ENCODE results near the gene TGFBR1. TPM values are rescaled to one million over a fixed set of nuclear protein-coding genes. Genes with fewer than 3 reads are reported as not detected.

The TGFBR1 gene
- total and polyA plus RNA-seq, 8 donors, result 5.2 to 119 (median 21.8) TPM

DNA sequence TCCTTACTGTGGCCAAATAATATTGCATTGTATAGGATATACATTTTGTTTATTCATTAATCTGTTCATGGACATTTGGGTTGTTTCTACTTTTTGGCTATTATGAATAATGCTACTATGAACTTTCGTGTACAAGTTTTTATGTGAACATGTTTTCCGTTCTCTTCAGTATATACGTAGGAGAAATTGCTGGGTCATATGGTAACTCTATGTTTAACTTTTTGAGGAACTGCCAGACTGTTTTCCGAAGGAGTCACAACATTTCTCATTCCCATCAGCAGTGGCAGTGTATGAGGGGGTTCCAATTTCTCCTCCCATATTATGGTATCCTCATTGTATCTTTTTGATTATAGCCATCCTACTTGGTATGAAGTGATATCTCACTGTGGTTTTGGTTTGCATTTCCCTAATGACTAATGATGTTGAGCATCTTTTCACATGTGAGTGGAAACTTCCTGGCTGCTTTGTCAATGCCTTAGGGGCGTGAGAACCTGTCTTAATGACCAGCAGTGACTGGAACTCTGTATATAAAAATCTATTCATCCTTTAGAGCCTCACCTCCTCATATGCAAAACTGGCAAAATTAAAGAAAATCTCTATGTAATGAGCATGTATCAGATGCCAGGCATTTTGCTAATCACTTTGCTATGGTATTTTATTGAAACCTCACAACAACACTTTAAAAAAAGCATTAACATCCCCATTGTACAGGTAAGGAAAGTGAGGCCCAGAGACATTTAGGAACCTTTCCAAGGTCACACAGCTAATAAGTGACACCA lies 47.8 kb upstream of the TGFBR1 start:
- no peak overlapping the region for H3K4me3 ChIP-seq
- intact Hi-C loops (cut with DNase I; ENCODE audit: low total_unique reads), result no loop called here
- no peak for DNase-seq
- H3K27me3 ChIP-seq, result no peaks in the 10 kb centered on the region
- H3K36me3 ChIP-seq, result peaks cover 0 to 63% (median 13%) of the 10 kb centered on the region in 4 donors
- peaks cover 0 to 29% (median 14%) of the 10 kb centered on the region in 4 donors for H3K4me1 ChIP-seq
- WGBS, 5 donors, result 69 to 79% (median 75%) methylated on average over 5 of the region's 5 CpGs
- TF ChIP-seq, protein P1, sequence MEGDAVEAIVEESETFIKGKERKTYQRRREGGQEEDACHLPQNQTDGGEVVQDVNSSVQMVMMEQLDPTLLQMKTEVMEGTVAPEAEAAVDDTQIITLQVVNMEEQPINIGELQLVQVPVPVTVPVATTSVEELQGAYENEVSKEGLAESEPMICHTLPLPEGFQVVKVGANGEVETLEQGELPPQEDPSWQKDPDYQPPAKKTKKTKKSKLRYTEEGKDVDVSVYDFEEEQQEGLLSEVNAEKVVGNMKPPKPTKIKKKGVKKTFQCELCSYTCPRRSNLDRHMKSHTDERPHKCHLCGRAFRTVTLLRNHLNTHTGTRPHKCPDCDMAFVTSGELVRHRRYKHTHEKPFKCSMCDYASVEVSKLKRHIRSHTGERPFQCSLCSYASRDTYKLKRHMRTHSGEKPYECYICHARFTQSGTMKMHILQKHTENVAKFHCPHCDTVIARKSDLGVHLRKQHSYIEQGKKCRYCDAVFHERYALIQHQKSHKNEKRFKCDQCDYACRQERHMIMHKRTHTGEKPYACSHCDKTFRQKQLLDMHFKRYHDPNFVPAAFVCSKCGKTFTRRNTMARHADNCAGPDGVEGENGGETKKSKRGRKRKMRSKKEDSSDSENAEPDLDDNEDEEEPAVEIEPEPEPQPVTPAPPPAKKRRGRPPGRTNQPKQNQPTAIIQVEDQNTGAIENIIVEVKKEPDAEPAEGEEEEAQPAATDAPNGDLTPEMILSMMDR (IDR thresholded peaks at IDR 0.05), result no peak
- TF ChIP-seq POLR2AphosphoS5 (IDR thresholded peaks at IDR 0.05) (no peak), EP300 (IDR thresholded peaks at IDR 0.05) (no peak), POLR2A (IDR thresholded peaks at IDR 0.05) (no peak)
- H3K9me3 ChIP-seq, result no peaks in the 10 kb centered on the region
- peak overlapping the region in 4 of 5 donors; percentile 3 to 82 (median 69) for H3K27ac ChIP-seq

DNA sequence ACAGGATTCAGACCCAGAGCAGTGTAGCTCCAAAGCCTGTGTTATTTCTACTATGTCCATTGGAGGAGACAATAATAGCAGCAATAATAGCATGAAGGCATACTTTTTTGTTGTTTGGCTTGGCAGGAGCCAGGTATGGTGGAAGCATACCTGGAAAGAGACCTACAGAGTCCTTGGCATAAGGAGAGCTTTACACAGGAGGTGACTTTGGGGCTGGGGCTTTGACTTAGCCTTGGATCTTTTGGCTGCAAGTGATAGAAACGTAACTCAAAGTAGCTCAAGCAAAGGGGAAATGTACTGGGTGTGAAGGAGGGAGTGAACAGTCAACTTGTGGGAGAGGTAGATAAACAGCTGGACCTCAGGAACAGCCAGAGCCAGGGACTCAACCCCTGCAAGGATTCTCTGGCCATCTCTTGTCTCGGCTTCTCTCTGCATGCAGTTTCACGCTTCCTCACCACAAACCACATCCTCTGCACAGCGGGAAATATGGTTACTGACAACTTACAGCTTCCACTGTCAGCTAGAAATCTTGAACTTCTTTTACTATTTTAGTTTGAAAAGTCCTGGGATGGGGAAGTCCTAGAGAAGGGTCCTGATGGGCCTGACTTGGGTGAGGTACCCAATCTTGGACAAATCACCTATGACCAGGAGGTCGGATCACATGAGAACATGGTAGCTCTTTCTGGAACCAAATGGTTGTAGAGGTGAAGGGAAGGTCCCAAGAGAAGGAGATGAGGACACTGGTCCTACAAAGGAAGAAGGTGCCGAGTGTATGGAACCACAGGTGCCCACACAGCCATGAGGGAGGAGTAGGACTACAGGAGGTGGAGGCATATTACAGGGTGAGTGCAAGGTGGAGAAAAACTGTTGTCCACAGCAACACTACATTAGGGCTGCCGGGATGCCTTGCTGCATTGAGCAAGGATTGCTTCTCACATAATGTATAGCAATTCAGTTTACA lies 47.0 kb upstream of the TGFBR1 start:
- no peak overlapping the region for H3K4me3 ChIP-seq
- intact Hi-C loops (cut with DNase I; ENCODE audit: low total_unique reads), result no loop called here
- peak overlapping the region; percentile 9 to 82 (median 69) for H3K27ac ChIP-seq
- 60 to 76% (median 75%) methylated on average over 7 of the region's 7 CpGs for whole genome bisulfite sequencing, 5 donors
- peaks cover 0 to 21% (median 10%) of the 10 kb centered on the region in 4 donors for H3K4me1 ChIP-seq
- no peaks in the 10 kb centered on the region for H3K9me3 ChIP-seq
- DNase-seq, result peak; percentile 59 to 69
- TF ChIP-seq POLR2AphosphoS5 (IDR thresholded peaks at IDR 0.05) (no peak), POLR2A (IDR thresholded peaks at IDR 0.05) (no peak), EP300 (IDR thresholded peaks at IDR 0.05) (no peak)
- TF ChIP-seq, protein P1 (IDR thresholded peaks at IDR 0.05), result no peak
- no peaks in the 10 kb centered on the region for H3K27me3 ChIP-seq
- H3K36me3 ChIP-seq, result peaks cover 3 to 64% (median 16%) of the 10 kb centered on the region in 4 donors

DNA sequence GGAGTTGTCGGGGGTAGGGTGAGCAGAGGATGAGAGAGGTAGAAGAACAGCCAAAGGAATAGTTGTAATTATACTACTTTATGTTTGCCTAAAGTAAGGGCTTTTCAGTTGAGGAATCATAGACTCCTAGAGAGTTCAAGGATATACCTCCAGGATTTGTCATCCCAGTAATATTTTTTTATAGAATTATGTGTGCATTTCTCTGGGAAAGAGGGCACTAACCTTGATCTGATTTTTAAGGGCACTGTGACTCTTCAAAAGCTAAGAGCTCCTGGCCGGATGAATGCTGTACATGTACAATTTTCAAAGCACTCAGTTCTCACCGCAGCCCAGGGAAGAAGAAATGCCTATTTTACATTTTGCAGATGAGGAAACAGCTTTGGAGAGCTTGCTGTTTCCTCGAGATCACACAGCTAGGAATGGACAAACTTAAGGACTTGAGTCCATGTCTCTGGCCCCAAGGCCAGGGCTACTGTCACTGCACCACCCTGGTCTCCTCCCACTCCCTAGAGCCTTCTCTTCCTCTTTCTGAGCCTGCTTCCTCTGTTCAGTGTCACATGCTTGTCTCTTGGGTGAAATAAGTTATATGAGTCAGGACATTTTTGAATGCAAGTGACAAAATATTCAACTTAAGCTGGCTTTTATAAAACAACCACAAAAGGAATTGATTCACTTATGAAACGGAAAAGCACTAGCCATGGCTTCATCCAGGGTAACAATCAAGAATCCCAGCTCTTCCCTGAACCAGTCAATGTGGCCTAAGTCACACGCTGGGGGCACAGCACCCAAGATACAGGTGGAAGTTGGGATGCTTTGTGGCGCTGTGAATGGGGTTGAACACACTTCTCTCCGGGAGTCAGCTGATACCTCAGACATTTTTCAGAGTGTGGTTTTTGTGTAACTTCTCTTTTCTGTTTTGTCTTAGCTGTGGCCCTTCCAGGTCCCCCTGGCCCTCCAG lies 45.7 kb upstream of the TGFBR1 start:
- H3K27me3 ChIP-seq, result no peaks in the 10 kb centered on the region
- intact Hi-C loops (cut with DNase I; ENCODE audit: low total_unique reads), result no loop called here
- H3K9me3 ChIP-seq, result no peaks in the 10 kb centered on the region
- H3K36me3 ChIP-seq, result peaks cover 3 to 66% (median 19%) of the 10 kb centered on the region in 4 donors
- H3K27ac ChIP-seq, result peak overlapping the region; percentile 23 to 82 (median 69)
- 69 to 80% (median 72%) methylated on average over 8 of the region's 8 CpGs for WGBS, 5 donors
- peaks cover 0 to 20% (median 9%) of the 10 kb centered on the region in 4 donors for H3K4me1 ChIP-seq
- peak in 1 of 2 donors; percentile 52 for DNase-seq
- TF ChIP-seq EP300 (IDR thresholded peaks at IDR 0.05) (no peak), POLR2A (IDR thresholded peaks at IDR 0.05) (no peak), POLR2AphosphoS5 (IDR thresholded peaks at IDR 0.05) (peak in 1 of 3 donors; percentile 26)
- TF ChIP-seq, protein P1 (IDR thresholded peaks at IDR 0.05), result no peak
- H3K4me3 ChIP-seq, result no peak overlapping the region
